DND-41 (cell line): ENCODE measurements around the gene RIT2.

Experiments
- ATAC-seq: fragments of 200-7000 bp; cut with Tn5 transposase; 3 replicates; pipeline ENCODE4 v1.9.1; 2021; ENCODE audit warnings: low read depth; ENCODE audit not compliant: insufficient read depth
- DNase-seq: peaks from one replicate; pipeline ENCODE4 v3.0.0-alpha.2; 2020
- H2AFZ ChIP-seq: 2 replicates; pipeline ENCODE4 v1.6.0; 2012; ENCODE audit warnings: low read depth, low read length
- H3K27ac ChIP-seq: 2 replicates; pipeline ENCODE4 v1.5.1; 2012; ENCODE audit warnings: low read length, inconsistent platforms
- H3K27me3 ChIP-seq: fragments of 200-600 bp; sonication (generic); 2 replicates; pipeline ENCODE4 v1.6.0; 2012; ENCODE audit warnings: low read length, mild to moderate bottlenecking, inconsistent platforms; ENCODE audit not compliant: insufficient read depth, poor library complexity
- H3K36me3 ChIP-seq: 2 replicates; pipeline ENCODE4 v1.5.1; 2012; ENCODE audit warnings: low read length, inconsistent platforms; ENCODE audit not compliant: insufficient read depth
- H3K4me1 ChIP-seq: 2 replicates; pipeline ENCODE4 v1.5.1; 2012; ENCODE audit warnings: mild to moderate bottlenecking, low read length; ENCODE audit not compliant: insufficient read depth
- H3K4me2 ChIP-seq: 2 replicates; pipeline ENCODE4 v1.6.0; 2012; ENCODE audit warnings: mild to moderate bottlenecking, moderate library complexity, low read length, inconsistent platforms; ENCODE audit not compliant: insufficient read depth
- H3K4me3 ChIP-seq, 2 experiments: fragments of 200-600 bp in 1 of 2; shearing (Covaris generic) in 1 of 2; 2 replicates each; pipeline ENCODE4 v1.5.1; 2012 to 2016; ENCODE audit warnings: inconsistent platforms in 2 of 2, low read length in 2 of 2, mild to moderate bottlenecking in 2 of 2, low read depth in 1 of 2, moderate library complexity in 1 of 2
- H3K79me2 ChIP-seq: 2 replicates; pipeline ENCODE4 v1.6.0; 2012; ENCODE audit warnings: low read length, inconsistent platforms; ENCODE audit not compliant: insufficient read depth
- H3K9ac ChIP-seq: 2 replicates; pipeline ENCODE4 v1.6.0; 2012; ENCODE audit warnings: low read depth, mild to moderate bottlenecking, inconsistent platforms, low read length, moderate library complexity
- H3K9me3 ChIP-seq: 2 replicates; pipeline ENCODE4 v1.5.1; 2012; ENCODE audit warnings: low read length, moderate library complexity, mild to moderate bottlenecking, inconsistent platforms; ENCODE audit not compliant: insufficient read depth, severe bottlenecking
- H4K20me1 ChIP-seq: 2 replicates; pipeline ENCODE4 v1.6.0; 2012; ENCODE audit warnings: low read length; ENCODE audit not compliant: insufficient read depth
- CTCF ChIP-seq: IDR thresholded peaks from 2 replicates; pipeline ENCODE4 v1.5.1; 2012; ENCODE audit warnings: borderline replicate concordance, low read length, moderate library complexity, mild to moderate bottlenecking; ENCODE audit not compliant: poor library complexity, severe bottlenecking; ENCODE audit errors: extremely low read depth
- EZH2 ChIP-seq: IDR thresholded peaks from 3 replicates; pipeline ENCODE4 v1.6.1; 2012; ENCODE audit warnings: borderline replicate concordance, low read depth, mild to moderate bottlenecking, moderate library complexity, low read length, inconsistent platforms; ENCODE audit not compliant: severe bottlenecking

Gene RIT2

GRCh38 chr18:42906761-42907160 lies 208.7 kb downstream of the RIT2 start:
- TF ChIP-seq EZH2 = no peak
- TF ChIP-seq CTCF = no peak
- no peak for ATAC-seq

GRCh38 chr18:42901161-42901560 lies 214.3 kb downstream of the RIT2 start:
- ATAC-seq (no peak), DNase-seq (no peak)
- Histone ChIP-seq H3K4me2 (no peak overlapping the region), H4K20me1 (no peaks in the 10 kb centered on the region), H3K9me3 (no peaks in the 10 kb centered on the region), H3K4me3 (no peak overlapping the region), H3K9ac (no peak overlapping the region), H3K27ac (no peak overlapping the region), H2AFZ (no peak overlapping the region), H3K4me1 (no peaks in the 10 kb centered on the region), H3K36me3 (no peaks in the 10 kb centered on the region), H3K27me3 (no peaks in the 10 kb centered on the region), H3K79me2 (no peaks in the 10 kb centered on the region)
- TF ChIP-seq CTCF (no peak), EZH2 (no peak)

More at GRCh38 chr18:42906761-42907160, 208.7 kb downstream of the RIT2 start:
- Histone ChIP-seq H3K27ac (no peak overlapping the region), H3K27me3 (no peaks in the 10 kb centered on the region), H3K36me3 (no peaks in the 10 kb centered on the region), H3K4me3 (no peak overlapping the region), H3K4me2 (no peak overlapping the region), H3K79me2 (no peaks in the 10 kb centered on the region), H3K9me3 (no peaks in the 10 kb centered on the region), H3K9ac (no peak overlapping the region), H3K4me1 (no peaks in the 10 kb centered on the region), H4K20me1 (no peaks in the 10 kb centered on the region), H2AFZ (no peak overlapping the region)
- no peak for DNase-seq

- Histone ChIP-seq H4K20me1 (no peaks in the 10 kb centered on the region), H3K4me2 (no peak overlapping the region), H3K36me3 (no peaks in the 10 kb centered on the region), H3K27ac (no peak overlapping the region), H3K9me3 (no peaks in the 10 kb centered on the region), H3K4me3 (no peak overlapping the region), H3K27me3 (no peaks in the 10 kb centered on the region), H2AFZ (no peak overlapping the region), H3K9ac (no peak overlapping the region), H3K4me1 (no peaks in the 10 kb centered on the region), H3K79me2 (no peaks in the 10 kb centered on the region)
- DNase-seq (peak; percentile 10), ATAC-seq (peak; percentile 72)
- TF ChIP-seq EZH2 (no peak), CTCF (no peak)
These were observed 221.5 kb downstream of the RIT2 start for GRCh38 chr18:42893977-42894376.

GRCh38 chr18:42892181-42892580 lies 223.3 kb downstream of the RIT2 start:
- Histone ChIP-seq H3K27ac (no peak overlapping the region), H4K20me1 (no peaks in the 10 kb centered on the region), H3K79me2 (no peaks in the 10 kb centered on the region), H3K4me2 (no peak overlapping the region), H3K4me1 (no peaks in the 10 kb centered on the region), H3K9me3 (no peaks in the 10 kb centered on the region), H2AFZ (no peak overlapping the region), H3K36me3 (no peaks in the 10 kb centered on the region), H3K27me3 (no peaks in the 10 kb centered on the region), H3K4me3 (no peak overlapping the region), H3K9ac (no peak overlapping the region)
- DNase-seq (no peak), ATAC-seq (no peak)
- TF ChIP-seq EZH2 (no peak), CTCF (no peak)
